ENCODE data around the gene LEFTY2.

DNA sequence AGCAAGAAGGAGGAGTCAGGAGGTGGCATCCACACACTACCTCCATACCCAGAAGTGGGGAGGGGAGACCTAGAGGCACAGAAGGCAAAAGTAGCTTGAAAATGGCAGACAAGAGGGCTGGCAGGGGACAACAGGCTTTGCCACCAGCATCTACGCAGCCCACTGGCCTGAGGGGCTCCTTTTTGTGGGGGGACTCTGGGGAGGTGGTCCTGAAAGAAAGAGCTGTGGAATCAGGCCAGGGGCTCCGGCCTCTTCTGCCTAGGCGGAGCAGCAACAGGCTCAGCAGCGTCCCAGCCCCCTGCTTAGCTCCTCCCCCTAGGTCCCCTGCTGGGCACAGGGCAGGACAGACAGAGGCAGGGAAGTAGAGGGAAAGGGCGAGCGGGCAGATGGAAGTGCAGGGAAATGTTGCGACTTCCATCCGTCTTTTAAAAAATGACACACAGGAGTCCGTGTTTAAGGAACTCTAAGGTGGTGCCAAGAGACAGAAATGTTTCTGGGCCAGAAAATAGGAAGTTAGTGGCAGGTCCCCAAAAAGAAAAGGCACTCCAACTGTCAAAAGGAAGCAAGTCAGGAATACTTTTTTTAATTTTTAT, 10.0 kb upstream of the LEFTY2 start:
- TF ChIP-seq, protein P1, sequence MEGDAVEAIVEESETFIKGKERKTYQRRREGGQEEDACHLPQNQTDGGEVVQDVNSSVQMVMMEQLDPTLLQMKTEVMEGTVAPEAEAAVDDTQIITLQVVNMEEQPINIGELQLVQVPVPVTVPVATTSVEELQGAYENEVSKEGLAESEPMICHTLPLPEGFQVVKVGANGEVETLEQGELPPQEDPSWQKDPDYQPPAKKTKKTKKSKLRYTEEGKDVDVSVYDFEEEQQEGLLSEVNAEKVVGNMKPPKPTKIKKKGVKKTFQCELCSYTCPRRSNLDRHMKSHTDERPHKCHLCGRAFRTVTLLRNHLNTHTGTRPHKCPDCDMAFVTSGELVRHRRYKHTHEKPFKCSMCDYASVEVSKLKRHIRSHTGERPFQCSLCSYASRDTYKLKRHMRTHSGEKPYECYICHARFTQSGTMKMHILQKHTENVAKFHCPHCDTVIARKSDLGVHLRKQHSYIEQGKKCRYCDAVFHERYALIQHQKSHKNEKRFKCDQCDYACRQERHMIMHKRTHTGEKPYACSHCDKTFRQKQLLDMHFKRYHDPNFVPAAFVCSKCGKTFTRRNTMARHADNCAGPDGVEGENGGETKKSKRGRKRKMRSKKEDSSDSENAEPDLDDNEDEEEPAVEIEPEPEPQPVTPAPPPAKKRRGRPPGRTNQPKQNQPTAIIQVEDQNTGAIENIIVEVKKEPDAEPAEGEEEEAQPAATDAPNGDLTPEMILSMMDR (IDR thresholded peaks at IDR 0.05), result no peak
- TF ChIP-seq SMC3 (IDR thresholded peaks at IDR 0.05) (no peak), CHD2 (IDR thresholded peaks at IDR 0.05; ENCODE audit: low read length, partially characterized antibody) (no peak), POLR2A (IDR thresholded peaks at IDR 0.05; ENCODE audit: low read length) (no peak), EP300 (IDR thresholded peaks at IDR 0.05) (no peak), HDAC2 (IDR thresholded peaks at IDR 0.05) (no peak), RCOR1 (IDR thresholded peaks at IDR 0.05; ENCODE audit: low read depth, low read length) (no peak)

Measured in A549 (cell line).